BLaER1 (cell line): ENCODE measurements around the gene GPR132.
"Not testable (repeated sequence)": the region's sequence is repeated elsewhere in the genome, so short reads cannot be mapped to it uniquely, and the experiment has no call there.

Source experiments
- H3K27ac ChIP-seq: shearing (Covaris generic); formaldehyde crosslinking; 2 replicates; pipeline ENCODE4 v1.8.1; 2022
- H3K27me3 ChIP-seq: shearing (Covaris generic); formaldehyde crosslinking; 2 replicates; pipeline ENCODE4 v1.8.1; 2022
- H3K36me3 ChIP-seq: shearing (Covaris generic); formaldehyde crosslinking; 2 replicates; pipeline ENCODE4 v1.8.1; 2022
- H3K4me1 ChIP-seq: shearing (Covaris generic); formaldehyde crosslinking; 2 replicates; pipeline ENCODE4 v1.8.1; 2022
- H3K4me2 ChIP-seq: shearing (Covaris generic); formaldehyde crosslinking; 2 replicates; pipeline ENCODE4 v1.8.1; 2022
- H3K4me3 ChIP-seq: shearing (Covaris generic); formaldehyde crosslinking; 2 replicates; pipeline ENCODE4 v1.8.1; 2022
- H3K9ac ChIP-seq: shearing (Covaris generic); formaldehyde crosslinking; 2 replicates; pipeline ENCODE4 v1.8.1; 2022
- H3K9me3 ChIP-seq: shearing (Covaris generic); formaldehyde crosslinking; 2 replicates; pipeline ENCODE4 v1.8.1; 2022
- H4K20me1 ChIP-seq: shearing (Covaris generic); formaldehyde crosslinking; 2 replicates; pipeline ENCODE4 v1.8.1; 2022
- Cebpa-rat ChIP-seq: shearing (Covaris generic); IDR thresholded peaks from 2 replicates; pipeline ENCODE4 v1.8.1; 2022

Gene GPR132

DNA sequence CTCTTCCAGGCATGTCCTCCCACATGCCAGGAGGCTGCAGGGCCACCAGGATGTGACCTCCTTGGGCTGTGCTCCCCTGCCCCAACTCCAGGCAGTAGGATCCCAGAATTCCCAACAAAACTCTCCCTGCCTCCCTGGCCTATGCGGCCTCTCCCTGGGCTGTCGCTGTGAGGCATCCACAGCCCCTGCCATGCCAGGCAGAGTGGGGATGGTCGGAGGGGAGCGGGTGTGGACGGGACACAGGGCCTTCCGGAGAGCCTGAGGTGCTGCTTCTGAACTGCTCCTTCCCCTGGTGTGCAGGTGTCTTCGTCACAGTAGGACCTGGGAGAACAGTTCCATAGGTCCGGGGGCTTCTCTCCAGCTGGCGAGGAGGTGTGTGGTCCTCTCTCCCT, 18.3 kb downstream of the GPR132 start:
- Histone ChIP-seq H3K36me3 (peaks cover 48% of the 10 kb centered on the region), H3K4me1 (peaks cover 46% of the 10 kb centered on the region), H3K27ac (0 out of 2 replicates have a peak overlapping the region, but pooled peaks have one; percentile 15), H3K9ac (no peak overlapping the region), H4K20me1 (peaks cover 62% of the 10 kb centered on the region), H3K27me3 (no peaks in the 10 kb centered on the region), H3K9me3 (no peaks in the 10 kb centered on the region), H3K4me2 (peak overlapping the region; percentile 58; the same call in 1 of the 2 replicates), H3K4me3 (no peak overlapping the region)
- TF ChIP-seq Cebpa-rat: no peak

DNA sequence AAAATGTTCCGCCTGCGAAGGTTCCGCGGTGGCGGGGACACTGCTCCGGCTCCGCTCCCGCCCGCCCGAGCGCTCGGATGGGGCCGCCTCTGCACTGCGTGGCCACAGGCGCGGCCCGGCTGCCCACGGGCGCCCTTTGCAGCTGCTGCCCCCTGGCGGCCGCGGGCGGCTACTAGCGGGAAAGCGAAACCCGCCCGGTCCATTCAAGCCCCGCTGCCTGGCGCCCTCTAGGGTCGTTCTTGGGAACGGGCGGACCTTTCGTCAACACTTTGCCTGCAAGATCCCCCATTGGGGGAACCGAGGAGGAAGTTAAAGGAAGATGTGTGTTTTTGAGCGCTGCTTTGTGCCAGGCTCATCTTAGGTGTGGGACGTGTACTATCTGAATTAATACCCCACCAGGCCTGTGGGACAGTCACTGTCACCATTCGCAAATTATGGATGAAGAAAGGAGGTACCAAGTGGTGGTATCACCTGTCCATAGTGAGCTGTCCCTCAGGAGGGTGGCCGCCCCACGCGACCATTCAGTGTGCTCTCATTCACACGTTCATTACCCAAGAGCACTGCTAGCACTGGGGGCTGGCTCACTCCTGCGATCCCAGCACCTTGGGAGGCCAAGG, 19.4 kb downstream of the GPR132 start:
- Histone ChIP-seq H3K36me3 (peaks cover 38% of the 10 kb centered on the region), H3K4me3 (no peak overlapping the region), H3K27me3 (no peaks in the 10 kb centered on the region), H3K4me1 (peaks cover 52% of the 10 kb centered on the region), H3K9me3 (no peaks in the 10 kb centered on the region), H3K9ac (no peak overlapping the region), H4K20me1 (peaks cover 52% of the 10 kb centered on the region), H3K27ac (no peak overlapping the region), H3K4me2 (peak overlapping the region; percentile 58)
- TF ChIP-seq Cebpa-rat: no peak

DNA sequence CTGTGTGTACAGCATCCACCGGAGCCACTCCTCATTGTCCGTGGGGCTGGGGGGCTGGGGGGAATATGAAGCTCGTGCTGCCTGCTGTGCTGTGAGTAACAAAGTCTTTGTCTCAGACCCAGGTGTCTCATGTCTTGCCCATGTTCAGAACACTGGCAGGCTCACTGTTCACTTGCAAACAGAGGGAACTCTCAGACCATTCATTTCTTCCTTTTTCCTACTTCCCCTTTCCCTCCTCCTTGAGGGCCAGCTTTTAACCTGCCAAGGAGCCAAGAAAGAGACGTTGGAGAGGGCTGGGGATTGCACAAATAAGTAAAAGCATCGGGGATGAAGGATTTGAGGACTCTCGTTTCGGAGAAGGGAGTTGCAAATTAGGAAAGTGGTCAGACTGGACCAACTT, 21.6 kb downstream of the GPR132 start:
- Histone ChIP-seq H3K4me1 (peaks cover 52% of the 10 kb centered on the region), H3K4me2 (0 out of 2 replicates have a peak overlapping the region, but pooled peaks have one; percentile 80), H3K4me3 (no peak overlapping the region), H3K9ac (no peak overlapping the region), H3K36me3 (peaks cover 16% of the 10 kb centered on the region), H3K27me3 (no peaks in the 10 kb centered on the region), H3K27ac (no peak overlapping the region), H3K9me3 (no peaks in the 10 kb centered on the region), H4K20me1 (peaks cover 30% of the 10 kb centered on the region)
- TF ChIP-seq Cebpa-rat: no peak

DNA sequence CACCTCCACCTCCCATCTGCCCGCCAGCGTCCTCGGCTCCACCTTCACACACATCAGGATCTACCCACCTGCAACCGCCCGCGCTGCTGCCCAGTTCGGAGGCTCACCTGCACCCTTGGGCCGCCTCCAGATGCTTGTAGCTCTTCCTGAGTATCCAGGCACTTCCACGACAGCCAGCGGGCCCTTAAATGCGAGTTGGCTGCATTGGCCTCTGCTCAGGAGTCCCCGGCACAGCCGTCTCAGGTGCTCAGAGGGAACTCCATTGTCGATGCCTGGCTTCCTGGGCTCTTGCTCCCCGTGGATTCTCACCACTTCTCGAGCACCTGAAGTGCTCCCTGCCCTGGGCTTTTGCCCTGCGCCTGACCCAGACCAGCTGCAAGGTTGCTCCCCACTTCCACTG, 22.4 kb downstream of the GPR132 start:
- H3K9me3 ChIP-seq: no peaks in the 10 kb centered on the region
- H3K4me2 ChIP-seq: peak overlapping the region; percentile 80
- H3K9ac ChIP-seq: peak overlapping the region; percentile 48; the same call in 1 of the 2 replicates
- H3K27me3 ChIP-seq: no peaks in the 10 kb centered on the region
- peak overlapping the region; percentile 14; the same call in 1 of the 2 replicates for H3K4me3 ChIP-seq
- H3K4me1 ChIP-seq: peaks cover 52% of the 10 kb centered on the region
- TF ChIP-seq Cebpa-rat: no peak
- H3K27ac ChIP-seq: no peak overlapping the region
- peaks cover 24% of the 10 kb centered on the region for H4K20me1 ChIP-seq
- H3K36me3 ChIP-seq: peaks cover 11% of the 10 kb centered on the region; the same call in 1 of the 2 replicates

DNA sequence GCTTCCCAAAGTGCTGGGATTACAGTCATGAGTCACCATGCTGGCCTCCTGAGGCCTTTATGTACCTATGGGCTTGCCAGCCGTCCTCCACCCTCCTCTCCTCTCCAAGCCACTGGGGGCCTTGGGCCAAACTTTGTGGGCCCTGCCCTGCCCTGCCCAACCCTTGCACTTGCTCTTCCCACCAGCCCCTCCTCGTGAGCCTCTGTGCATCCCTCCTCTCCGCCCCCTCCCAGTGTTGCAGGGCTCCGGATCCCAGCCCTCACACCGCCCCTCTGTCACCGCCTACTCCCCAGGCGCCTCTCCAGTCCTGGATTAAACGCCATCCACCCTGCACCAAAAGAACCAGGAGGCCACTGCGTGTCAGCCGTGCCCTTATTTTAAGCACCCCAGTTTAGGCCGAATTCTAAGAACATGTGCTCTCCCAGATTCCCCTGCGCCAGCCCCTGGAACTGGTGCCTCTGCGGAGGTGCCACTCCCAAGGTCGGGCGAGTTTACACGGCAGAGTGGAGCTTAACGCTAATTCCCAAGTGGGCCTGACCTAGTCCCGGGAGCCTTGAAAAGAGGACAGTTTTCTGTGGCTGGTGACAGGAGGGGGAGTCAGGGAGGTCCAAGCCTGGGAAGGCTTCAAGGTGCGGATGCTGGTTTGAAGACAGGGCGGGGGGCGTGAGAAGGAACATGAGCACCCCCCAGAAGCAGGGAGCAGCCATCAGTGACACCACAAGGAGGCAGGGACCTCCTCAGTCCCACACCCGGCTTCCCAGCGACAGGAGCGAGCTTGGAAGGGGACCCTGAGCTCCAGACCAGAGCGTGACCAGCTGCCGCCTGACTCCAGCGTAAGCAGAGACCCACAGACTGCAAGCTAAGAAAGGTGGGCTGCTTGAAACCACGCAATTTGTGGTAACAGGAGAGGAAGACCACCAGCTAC, 23.1 kb downstream of the GPR132 start:
- peak overlapping the region; percentile 80 for H3K4me2 ChIP-seq
- H3K36me3 ChIP-seq: peaks cover 5% of the 10 kb centered on the region; the same call in 1 of the 2 replicates
- peaks cover 17% of the 10 kb centered on the region for H4K20me1 ChIP-seq
- peak overlapping the region; percentile 38; the same call in 1 of the 2 replicates for H3K27ac ChIP-seq
- H3K4me1 ChIP-seq: peaks cover 52% of the 10 kb centered on the region
- H3K4me3 ChIP-seq: peak overlapping the region; percentile 14; the same call in 1 of the 2 replicates
- no peaks in the 10 kb centered on the region for H3K27me3 ChIP-seq
- H3K9me3 ChIP-seq: no peaks in the 10 kb centered on the region
- H3K9ac ChIP-seq: peak overlapping the region; percentile 48
- no peak for TF ChIP-seq Cebpa-rat

DNA sequence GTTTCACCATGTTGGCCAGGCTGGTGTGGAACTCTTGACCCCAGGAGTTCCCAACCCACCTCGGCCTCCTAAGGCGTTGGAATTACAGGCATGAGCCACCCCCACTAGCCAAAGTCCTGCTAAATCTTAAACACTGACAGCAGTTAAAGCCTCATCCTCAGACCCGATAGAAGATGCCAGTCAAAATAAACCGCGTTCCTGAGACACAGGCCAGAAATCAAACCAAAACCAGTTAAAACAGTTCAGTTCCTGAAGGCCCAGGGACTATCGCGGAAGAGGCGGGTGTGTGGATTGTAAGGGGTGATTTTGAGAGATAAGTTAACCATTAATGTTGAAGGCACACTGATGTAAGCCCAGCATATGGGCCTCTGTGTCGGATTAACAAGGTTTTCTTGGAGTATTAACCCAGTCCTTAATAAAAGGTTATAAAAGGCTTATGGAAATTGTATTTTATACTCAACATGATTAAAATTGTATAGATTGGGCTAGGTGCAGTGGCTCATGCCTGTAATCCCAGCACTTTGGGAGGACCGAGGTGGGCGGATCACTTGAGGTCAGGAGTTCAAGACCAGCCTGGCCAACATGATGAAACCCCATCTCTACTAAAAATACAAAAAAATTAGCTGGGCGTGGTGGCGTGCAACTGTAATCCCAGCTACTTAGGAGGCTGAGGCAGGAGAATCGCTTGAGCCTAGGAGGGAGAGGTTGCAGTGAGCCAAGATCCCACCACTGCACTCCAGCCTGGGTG, 25.6 kb downstream of the GPR132 start:
- Histone ChIP-seq H3K27ac (no peak overlapping the region), H3K36me3 (no peaks in the 10 kb centered on the region), H3K9me3 (no peaks in the 10 kb centered on the region), H4K20me1 (0 out of 2 replicates have a peak, but pooled peaks cover under 1% of the 10 kb centered on the region), H3K4me2 (no peak overlapping the region), H3K9ac (no peak overlapping the region), H3K27me3 (no peaks in the 10 kb centered on the region), H3K4me3 (no peak overlapping the region), H3K4me1 (peaks cover 29% of the 10 kb centered on the region)
- no peak for TF ChIP-seq Cebpa-rat

DNA sequence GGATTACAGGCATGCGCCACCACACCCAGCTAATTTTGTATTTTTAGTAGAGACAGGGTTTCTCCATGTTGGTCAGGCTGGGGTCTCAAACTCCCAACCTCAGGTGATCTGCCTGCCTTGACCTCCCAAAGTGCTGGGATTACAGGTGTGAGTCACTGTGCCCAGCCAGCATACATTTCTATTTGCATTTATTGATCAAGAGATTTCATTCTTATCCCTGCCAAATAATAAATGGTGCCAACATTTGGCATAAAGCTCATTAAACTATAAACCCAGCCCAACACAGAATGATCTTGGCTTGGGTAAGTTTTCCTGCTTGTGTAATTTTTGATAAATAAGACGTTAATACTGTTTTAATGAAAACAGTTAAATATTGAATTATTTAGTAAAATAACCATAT, 29.6 kb downstream of the GPR132 start:
- not testable (repeated sequence) for H3K9ac ChIP-seq, H3K4me2 ChIP-seq, H3K27me3 ChIP-seq, H3K4me3 ChIP-seq, H3K4me1 ChIP-seq, H3K36me3 ChIP-seq, H4K20me1 ChIP-seq, H3K27ac ChIP-seq
- H3K9me3 ChIP-seq: peaks cover 13% of the 10 kb centered on the region

DNA sequence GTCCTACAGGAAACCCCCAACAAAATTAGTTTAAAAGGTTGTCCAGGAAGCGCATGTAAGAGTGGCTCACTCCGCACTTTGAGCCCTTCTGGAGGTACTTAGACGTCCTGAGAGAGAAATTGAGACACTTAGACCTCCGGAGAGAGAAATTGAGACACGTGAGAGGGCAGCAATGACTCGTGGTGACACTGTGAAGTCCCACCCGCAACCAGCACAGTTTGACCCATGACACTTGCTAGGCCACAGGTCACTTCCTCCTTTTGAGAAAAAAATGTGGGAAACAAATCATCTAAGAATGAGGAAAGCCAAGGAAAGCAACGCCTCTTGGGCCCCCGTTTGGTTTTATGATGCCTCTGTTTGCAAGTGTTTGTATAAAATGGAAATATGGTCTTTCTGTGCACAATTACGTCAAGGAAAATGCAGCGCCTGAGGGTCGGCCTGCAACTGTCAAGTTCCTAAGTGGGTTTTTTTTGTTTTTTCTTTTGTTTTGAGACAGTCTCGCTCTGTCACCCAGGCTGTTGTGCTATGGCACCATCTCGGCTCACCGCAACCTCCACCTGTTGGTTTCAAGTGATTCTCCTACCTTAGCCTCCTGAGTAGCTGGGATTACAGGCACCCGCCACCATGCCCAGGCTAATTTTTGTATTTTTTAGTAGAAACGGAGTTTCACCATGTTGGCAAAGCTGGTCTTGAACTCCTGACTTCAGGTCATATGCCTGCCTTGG, 30.8 kb downstream of the GPR132 start:
- Histone ChIP-seq H3K36me3 (no peaks in the 10 kb centered on the region), H3K9ac (no peak overlapping the region), H3K4me2 (no peak overlapping the region), H4K20me1 (no peaks in the 10 kb centered on the region), H3K27ac (no peak overlapping the region), H3K4me3 (no peak overlapping the region), H3K4me1 (no peaks in the 10 kb centered on the region), H3K9me3 (peaks cover 13% of the 10 kb centered on the region), H3K27me3 (peaks cover 8% of the 10 kb centered on the region)
- no peak for TF ChIP-seq Cebpa-rat

DNA sequence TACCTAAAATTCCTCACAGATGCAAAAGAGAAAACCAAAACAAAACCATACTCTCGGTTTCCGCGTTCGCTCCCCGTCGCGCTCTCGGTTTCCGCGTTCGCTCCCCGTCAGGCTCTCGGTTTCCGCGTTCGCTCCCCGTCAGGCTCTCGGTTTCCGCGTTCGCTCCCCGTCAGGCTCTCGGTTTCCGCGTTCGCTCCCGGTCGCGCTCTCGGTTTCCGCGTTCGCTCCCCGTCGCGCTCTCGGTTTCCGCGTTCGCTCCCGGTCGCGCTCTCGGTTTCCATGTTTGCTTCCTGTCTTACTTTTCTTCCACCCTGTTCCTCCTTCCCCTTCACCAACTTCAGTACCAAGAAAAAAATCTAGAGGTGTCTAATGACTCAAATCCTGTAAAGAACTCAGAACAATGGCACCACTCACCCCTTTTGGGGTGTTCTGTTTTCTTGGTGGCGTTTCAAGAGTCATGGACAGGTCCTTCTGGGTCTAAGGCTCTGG, 31.8 kb downstream of the GPR132 start:
- H3K27ac ChIP-seq, H3K4me3 ChIP-seq, H3K36me3 ChIP-seq, H3K27me3 ChIP-seq, H3K4me2 ChIP-seq, H4K20me1 ChIP-seq, H3K9ac ChIP-seq, H3K4me1 ChIP-seq: not testable (repeated sequence)
- peaks cover 13% of the 10 kb centered on the region for H3K9me3 ChIP-seq

DNA sequence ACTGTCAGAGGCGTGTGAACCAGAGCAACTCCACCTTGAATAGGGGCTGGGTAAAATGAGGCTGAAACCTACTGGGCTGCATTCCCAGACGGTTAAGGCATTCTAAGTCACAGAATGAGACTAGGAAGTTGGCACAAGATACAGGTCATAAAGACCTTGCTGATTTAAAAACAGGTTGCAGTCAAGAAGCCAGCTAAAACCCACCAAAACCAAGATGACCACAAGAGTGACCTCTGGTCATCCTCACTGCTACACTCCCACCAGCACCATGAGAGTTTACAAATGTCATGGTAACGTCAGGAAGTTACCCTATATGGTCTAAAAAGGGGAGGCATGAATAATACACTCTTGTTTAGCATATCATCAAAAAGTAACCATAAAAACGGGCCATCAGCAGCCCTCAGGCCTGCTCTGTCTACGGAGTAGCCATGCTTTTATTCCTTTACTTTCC, 32.8 kb downstream of the GPR132 start:
- not testable (repeated sequence) for H3K27ac ChIP-seq, H3K4me1 ChIP-seq, H3K36me3 ChIP-seq, H4K20me1 ChIP-seq, H3K9ac ChIP-seq, H3K27me3 ChIP-seq, H3K4me3 ChIP-seq, H3K4me2 ChIP-seq
- peaks cover 13% of the 10 kb centered on the region for H3K9me3 ChIP-seq
